ENCODE data around the gene VEGFD. TPM values are rescaled to one million over a fixed set of nuclear protein-coding genes. Genes with fewer than 3 reads are reported as not detected.

The VEGFD gene
- total RNA-seq, 3 donors from 2014 or later (not counting 1 experiment from before 2014, with no cell fraction given): not detected

DNA sequence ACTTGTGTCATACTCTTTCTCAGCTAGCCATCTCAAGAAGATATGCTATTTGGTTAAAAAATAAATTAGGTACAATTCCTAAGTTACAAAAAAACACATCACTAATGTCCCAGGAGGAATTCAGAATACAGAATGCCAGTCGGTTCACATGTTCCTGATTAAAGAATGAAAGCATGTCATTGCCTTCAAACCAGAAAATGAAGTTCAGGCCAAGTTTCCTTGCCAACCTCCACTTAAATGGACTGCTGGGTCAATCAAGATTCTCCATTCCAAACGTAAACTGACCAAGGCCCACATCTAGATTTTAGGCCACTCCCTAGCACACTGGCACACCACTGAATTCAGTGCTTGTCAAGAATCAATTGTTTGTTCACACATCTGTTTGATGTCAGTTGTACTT, 55.4 kb downstream of the VEGFD start:
- no peak for DNase-seq
- no peak overlapping the region for H3K27ac ChIP-seq (ENCODE audit: low read length)
- no peaks in the 10 kb centered on the region for H3K9me3 ChIP-seq (ENCODE audit: control insufficient read depth, insufficient read depth, low read length)
- no peak for ATAC-seq
- H3K36me3 ChIP-seq (ENCODE audit: control insufficient read depth, insufficient read depth, low read length): peaks cover 12% of the 10 kb centered on the region
- no peaks in the 10 kb centered on the region for H3K4me1 ChIP-seq (ENCODE audit: control insufficient read depth, insufficient read depth, low read length)
- H3K9me3 Mint-ChIP-seq: no peaks in the 10 kb centered on the region
- H3K4me1 Mint-ChIP-seq: peaks cover 0 to 8% of the 10 kb centered on the region in 2 donors
- TF ChIP-seq, protein P1, sequence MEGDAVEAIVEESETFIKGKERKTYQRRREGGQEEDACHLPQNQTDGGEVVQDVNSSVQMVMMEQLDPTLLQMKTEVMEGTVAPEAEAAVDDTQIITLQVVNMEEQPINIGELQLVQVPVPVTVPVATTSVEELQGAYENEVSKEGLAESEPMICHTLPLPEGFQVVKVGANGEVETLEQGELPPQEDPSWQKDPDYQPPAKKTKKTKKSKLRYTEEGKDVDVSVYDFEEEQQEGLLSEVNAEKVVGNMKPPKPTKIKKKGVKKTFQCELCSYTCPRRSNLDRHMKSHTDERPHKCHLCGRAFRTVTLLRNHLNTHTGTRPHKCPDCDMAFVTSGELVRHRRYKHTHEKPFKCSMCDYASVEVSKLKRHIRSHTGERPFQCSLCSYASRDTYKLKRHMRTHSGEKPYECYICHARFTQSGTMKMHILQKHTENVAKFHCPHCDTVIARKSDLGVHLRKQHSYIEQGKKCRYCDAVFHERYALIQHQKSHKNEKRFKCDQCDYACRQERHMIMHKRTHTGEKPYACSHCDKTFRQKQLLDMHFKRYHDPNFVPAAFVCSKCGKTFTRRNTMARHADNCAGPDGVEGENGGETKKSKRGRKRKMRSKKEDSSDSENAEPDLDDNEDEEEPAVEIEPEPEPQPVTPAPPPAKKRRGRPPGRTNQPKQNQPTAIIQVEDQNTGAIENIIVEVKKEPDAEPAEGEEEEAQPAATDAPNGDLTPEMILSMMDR (IDR thresholded peaks at IDR 0.05): no peak
- H3K27me3 ChIP-seq (ENCODE audit: control insufficient read depth, insufficient read depth, low read length): no peaks in the 10 kb centered on the region
- H3K4me3 ChIP-seq (ENCODE audit: low read length): no peak overlapping the region
- H3K36me3 Mint-ChIP-seq: peaks cover 7% of the 10 kb centered on the region
- WGBS (ENCODE audit: insufficient coverage): 86% methylated on average over 2 of the region's 2 CpGs
- intact Hi-C loops (cut with micrococcal nuclease): no loop called here
- no peak overlapping the region for H3K27ac Mint-ChIP-seq
- H3K27me3 Mint-ChIP-seq (ENCODE audit: low read depth in 2 of 2): peaks cover 0 to 6% of the 10 kb centered on the region in 2 donors
- no peak overlapping the region for H3K4me3 Mint-ChIP-seq

DNA sequence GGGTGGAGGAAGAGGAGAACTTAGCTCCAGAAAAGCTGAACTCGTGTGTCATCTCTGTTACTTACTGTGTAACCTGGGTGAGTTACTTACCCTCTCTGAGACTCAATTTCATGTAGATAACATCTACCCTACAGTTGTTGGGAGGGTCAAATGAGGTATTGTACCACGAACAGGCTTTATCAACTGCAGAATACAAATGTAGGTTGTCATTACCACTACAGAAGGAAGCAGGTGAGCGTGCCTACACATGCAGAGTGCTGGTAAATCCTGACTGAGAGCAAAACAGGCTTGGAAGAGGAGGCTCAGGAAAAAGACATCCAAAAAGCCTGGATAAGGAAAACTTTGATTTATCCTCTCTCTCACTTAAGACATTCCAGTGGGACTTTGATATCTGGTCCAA, 56.1 kb downstream of the VEGFD start:
- H3K27me3 ChIP-seq (ENCODE audit: control insufficient read depth, insufficient read depth, low read length): no peaks in the 10 kb centered on the region
- intact Hi-C loops (cut with micrococcal nuclease): no loop called here
- no peak for ATAC-seq
- H3K36me3 Mint-ChIP-seq: peaks cover 7% of the 10 kb centered on the region
- TF ChIP-seq, protein P1 (IDR thresholded peaks at IDR 0.05): no peak
- H3K27me3 Mint-ChIP-seq (ENCODE audit: low read depth in 2 of 2): peaks cover 0 to 6% of the 10 kb centered on the region in 2 donors
- peaks cover 0 to 8% of the 10 kb centered on the region in 2 donors for H3K4me1 Mint-ChIP-seq
- H3K27ac ChIP-seq (ENCODE audit: low read length): no peak overlapping the region
- no peaks in the 10 kb centered on the region for H3K9me3 ChIP-seq (ENCODE audit: control insufficient read depth, insufficient read depth, low read length)
- no peak for DNase-seq
- H3K4me3 Mint-ChIP-seq: no peak overlapping the region
- H3K4me3 ChIP-seq (ENCODE audit: low read length): no peak overlapping the region
- H3K9me3 Mint-ChIP-seq: no peaks in the 10 kb centered on the region
- H3K4me1 ChIP-seq (ENCODE audit: control insufficient read depth, insufficient read depth, low read length): no peaks in the 10 kb centered on the region
- H3K27ac Mint-ChIP-seq: no peak overlapping the region
- H3K36me3 ChIP-seq (ENCODE audit: control insufficient read depth, insufficient read depth, low read length): peaks cover 15% of the 10 kb centered on the region
- WGBS (ENCODE audit: insufficient coverage): 100% methylated on average over 1 of the region's 3 CpGs

DNA sequence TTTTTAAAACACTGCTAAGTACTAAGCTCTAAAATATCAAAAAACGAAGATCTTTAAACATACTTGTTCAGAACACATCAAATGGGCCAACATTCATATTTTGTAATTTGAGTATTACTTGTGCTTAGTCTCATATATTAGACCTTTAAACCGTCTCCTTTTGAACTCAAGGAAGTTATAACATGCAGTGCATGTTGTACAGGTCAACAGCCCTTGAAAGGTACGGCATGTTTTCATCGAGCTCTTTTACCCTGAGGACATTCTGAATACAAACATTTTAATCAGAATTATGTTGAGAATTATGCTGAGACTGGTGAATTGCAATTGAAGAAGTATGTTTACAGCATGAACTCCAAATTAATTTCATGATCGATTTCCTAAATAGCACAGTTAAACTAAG, 61.7 kb downstream of the VEGFD start:
- DNase-seq: no peak
- 100% methylated on average over 3 of the region's 5 CpGs for WGBS (ENCODE audit: insufficient coverage)
- Mint-ChIP-seq H3K9me3 (no peaks in the 10 kb centered on the region), H3K27me3 (ENCODE audit: low read depth in 2 of 2) (peaks cover 0 to 6% of the 10 kb centered on the region in 2 donors), H3K27ac (no peak overlapping the region), H3K36me3 (peaks cover 7% of the 10 kb centered on the region), H3K4me3 (no peak overlapping the region), H3K4me1 (no peaks in the 10 kb centered on the region)
- TF ChIP-seq, protein P1 (IDR thresholded peaks at IDR 0.05): no peak
- intact Hi-C loops (cut with micrococcal nuclease): no loop called here
- no peak overlapping the region for H3K4me3 ChIP-seq (ENCODE audit: low read length)
- ATAC-seq: no peak
- no peak overlapping the region for H3K27ac ChIP-seq (ENCODE audit: low read length)
- peaks cover 8% of the 10 kb centered on the region for H3K36me3 ChIP-seq (ENCODE audit: control insufficient read depth, insufficient read depth, low read length)
- H3K4me1 ChIP-seq (ENCODE audit: control insufficient read depth, insufficient read depth, low read length): no peaks in the 10 kb centered on the region
- no peaks in the 10 kb centered on the region for H3K9me3 ChIP-seq (ENCODE audit: control insufficient read depth, insufficient read depth, low read length)
- no peaks in the 10 kb centered on the region for H3K27me3 ChIP-seq (ENCODE audit: control insufficient read depth, insufficient read depth, low read length)

- no peak for DNase-seq
- peaks cover 7% of the 10 kb centered on the region for H3K36me3 Mint-ChIP-seq
- H3K27me3 ChIP-seq (ENCODE audit: control insufficient read depth, insufficient read depth, low read length): no peaks in the 10 kb centered on the region
- H3K4me1 ChIP-seq (ENCODE audit: control insufficient read depth, insufficient read depth, low read length): no peaks in the 10 kb centered on the region
- no peaks in the 10 kb centered on the region for H3K9me3 ChIP-seq (ENCODE audit: control insufficient read depth, insufficient read depth, low read length)
- H3K27ac Mint-ChIP-seq: no peak overlapping the region
- intact Hi-C loops (cut with micrococcal nuclease): no loop called here
- no peaks in the 10 kb centered on the region for H3K4me1 Mint-ChIP-seq
- peaks cover 8% of the 10 kb centered on the region for H3K36me3 ChIP-seq (ENCODE audit: control insufficient read depth, insufficient read depth, low read length)
- no peak overlapping the region for H3K4me3 ChIP-seq (ENCODE audit: low read length)
- H3K4me3 Mint-ChIP-seq: no peak overlapping the region
- no peak overlapping the region for H3K27ac ChIP-seq (ENCODE audit: low read length)
- H3K27me3 Mint-ChIP-seq (ENCODE audit: low read depth in 2 of 2): peaks cover 0 to 6% of the 10 kb centered on the region in 2 donors
- 100% methylated on average over 1 of the region's 3 CpGs for WGBS (ENCODE audit: insufficient coverage)
- H3K9me3 Mint-ChIP-seq: no peaks in the 10 kb centered on the region
- no peak for ATAC-seq
- TF ChIP-seq, protein P1 (IDR thresholded peaks at IDR 0.05): no peak
These were observed 62.1 kb downstream of the VEGFD start for GRCh38 chrX:15322072-15322471.
